HG03108 (cell line): Measurements from ENCODE around the gene SIMC1.
A peak's percentile ranks its signal among the peaks of the same experiment; 100 is the strongest.

Source experiments
- ATAC-seq: cut with Tn5 transposase; IDR thresholded peaks from one replicate; pipeline ENCODE4 v1.9.1; 2021; ENCODE audit warnings: moderate library complexity; ENCODE audit not compliant: unreplicated experiment

The SIMC1 gene

DNA sequence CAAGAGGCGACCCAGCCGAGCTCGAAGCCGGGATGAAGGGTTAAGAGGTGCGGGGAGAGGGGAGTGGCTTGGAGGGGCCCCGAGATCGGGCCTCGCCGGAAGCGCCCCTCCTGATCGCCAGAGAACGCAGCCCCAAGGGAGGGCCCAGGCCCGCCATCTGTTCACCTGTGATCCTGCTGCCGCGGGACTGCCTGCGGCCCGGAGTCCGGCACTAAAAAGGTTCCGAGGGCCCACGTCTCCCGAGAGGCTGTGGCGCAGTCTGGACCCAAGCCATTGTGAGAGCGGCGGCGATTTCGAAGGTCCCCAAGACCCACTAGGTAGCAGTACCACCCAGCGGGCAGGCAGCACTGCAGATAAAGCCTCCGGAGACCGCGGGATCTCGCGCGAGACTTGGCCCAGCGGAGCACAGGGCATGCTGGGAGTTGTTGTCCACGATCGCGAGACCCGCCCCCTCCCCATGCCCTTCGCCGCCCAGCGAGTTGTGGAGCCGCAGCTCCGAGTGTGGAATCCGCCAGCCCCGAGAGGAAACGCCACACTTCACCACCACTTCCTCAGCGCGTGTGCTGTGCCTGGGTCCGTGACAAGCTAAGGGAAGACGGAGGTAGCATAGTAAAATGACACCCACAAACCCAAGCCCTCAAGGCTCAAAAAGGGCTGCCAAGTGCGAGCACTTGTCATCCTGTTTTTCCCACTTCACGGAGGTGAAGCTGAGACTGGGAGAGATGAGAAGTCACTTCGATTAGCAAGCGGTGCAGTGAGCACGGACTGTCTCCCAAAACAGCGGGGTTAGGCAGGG lies 123.4 kb downstream of the SIMC1 start, which contains the start of gene KIAA1191:
Gene KIAA1191, minus strand, starts transcription at position 328 of the 796 bp plus-strand sequence. CDS start 2,256 bp downstream, outside the sequence.
- ATAC-seq: peak; percentile 92

DNA sequence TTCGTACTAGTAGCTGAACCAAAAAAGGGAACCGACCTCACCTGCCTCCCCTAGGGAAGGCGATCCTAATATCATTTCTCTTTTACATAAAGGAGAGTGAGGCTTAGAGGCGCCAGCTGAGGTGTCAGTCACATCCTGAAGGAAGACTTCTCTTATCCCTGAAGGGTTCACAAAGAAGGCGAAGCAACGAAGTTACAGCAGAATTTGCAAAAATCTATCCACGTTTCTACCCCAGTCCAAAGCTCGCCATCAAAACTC lies 123.9 kb downstream of the SIMC1 start:
- no peak for ATAC-seq

DNA sequence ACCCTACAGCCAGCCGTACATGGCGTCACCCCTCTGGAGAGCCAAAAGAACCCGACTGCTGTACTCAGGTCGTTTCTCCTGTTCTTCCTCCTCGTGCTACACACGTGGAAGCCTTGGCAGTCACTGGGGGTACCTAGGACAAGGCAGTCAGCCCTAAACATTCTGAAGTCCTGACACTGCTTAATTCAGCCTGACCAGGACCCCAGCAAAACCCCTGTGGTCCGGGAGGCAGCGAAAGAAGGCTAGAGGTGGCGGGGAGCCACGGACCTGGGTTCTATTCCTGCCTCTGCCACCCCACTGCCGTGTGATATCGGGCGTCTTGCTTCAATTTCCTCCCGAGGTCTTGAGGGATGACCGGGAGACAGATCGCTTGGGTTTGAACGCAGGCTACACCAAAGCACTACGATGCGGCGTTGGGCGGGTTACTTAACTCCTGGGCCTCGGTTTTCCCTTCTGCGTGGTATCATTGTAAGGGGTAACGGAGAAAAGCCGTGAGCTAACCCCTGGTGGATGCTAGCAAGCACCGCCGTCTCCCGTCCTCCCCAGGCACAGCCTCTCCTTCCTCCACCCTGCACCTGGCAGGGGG lies 126.6 kb downstream of the SIMC1 start:
- ATAC-seq: no peak

DNA sequence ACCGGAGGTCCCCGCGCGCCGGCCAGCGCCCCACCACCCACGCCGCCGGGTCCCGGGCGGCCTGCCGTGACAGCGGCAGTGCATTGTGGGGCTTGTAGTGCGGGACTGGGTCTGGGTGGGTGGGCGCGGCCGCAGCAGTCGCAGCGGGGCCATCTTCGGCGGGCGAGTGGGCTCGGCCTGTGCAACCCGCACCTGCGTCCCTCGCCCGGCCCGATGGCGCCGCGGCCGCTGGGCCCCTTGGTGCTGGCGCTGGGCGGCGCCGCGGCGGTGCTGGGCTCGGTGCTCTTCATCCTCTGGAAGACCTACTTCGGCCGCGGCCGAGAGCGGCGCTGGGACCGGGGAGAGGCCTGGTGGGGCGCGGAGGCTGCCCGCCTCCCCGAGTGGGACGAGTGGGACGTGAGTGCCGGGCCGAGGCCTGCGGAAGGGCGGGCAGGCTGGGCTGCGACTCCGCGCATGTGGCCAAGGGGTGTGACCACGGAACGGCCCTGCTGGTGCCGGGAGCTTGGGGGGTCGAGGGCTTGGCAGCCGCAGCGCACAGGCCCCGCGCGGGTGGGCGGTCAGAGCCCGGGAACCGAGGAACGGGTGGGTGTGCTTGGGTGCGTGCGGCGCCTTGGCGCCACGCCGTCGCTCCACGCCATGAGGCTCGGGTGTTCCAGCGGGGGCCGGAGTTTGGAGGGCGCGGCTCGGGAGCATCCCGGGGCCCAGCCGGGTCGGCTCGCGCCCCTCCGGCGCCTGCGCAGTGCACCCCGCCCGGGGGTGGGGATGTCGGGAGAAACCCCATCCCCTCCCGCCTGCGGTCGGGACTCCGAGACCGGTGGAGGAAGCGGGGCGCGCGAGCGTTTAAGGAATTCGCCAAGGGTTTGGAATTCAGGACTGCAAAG lies 127.4 kb downstream of the SIMC1 start, which contains the start of gene ARL10:
Gene ARL10, plus strand, starts transcription at position 137 of the 881 bp plus-strand sequence. Its CDS starts 77 bp downstream, at position 214.
- ATAC-seq: no peak

DNA sequence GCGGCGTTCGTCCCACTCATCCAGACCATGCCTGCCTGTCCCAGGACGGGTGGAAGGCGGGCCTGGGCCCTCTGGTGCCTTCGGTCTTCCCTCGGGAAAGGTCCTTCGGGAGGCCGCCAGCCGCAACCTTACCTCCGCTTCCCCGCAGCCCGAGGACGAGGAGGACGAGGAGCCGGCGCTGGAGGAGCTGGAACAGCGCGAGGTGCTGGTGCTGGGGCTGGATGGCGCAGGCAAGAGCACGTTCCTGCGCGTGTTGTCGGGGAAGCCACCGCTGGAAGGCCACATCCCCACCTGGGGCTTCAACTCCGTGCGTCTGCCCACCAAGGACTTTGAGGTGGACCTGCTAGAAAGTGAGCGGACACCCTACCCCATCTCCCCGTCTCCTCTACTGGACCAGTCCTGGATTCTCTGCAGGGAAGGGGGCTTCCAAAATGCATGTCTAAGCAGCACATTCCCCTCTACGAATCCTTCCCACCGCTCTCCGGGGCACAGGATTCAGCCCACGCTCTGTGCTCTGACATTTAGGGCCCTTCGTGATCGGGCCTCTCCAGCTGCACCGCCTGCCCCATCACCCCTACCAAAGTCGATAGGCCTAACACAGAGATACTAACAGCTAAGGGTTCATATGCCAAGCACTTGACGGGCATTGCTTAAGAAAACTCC lies 128.1 kb downstream of the SIMC1 start:
- ATAC-seq: no peak

DNA sequence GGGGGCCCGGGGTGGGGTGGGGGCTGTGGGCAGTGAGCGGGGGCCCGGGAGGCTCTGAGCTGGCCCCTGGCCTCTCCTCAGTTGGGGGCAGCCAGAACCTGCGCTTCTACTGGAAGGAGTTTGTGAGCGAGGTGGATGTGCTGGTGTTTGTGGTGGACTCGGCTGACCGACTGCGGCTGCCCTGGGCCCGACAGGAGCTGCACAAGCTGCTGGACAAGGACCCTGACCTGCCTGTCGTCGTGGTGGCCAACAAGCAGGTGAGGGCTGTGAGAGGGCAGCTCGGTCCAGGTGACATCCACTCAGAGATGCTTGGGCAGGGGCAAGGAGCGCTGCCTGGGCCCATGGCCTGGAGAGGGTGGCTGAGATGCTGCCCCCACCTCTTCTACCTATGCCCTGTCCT lies 130.5 kb downstream of the SIMC1 start:
- no peak for ATAC-seq

DNA sequence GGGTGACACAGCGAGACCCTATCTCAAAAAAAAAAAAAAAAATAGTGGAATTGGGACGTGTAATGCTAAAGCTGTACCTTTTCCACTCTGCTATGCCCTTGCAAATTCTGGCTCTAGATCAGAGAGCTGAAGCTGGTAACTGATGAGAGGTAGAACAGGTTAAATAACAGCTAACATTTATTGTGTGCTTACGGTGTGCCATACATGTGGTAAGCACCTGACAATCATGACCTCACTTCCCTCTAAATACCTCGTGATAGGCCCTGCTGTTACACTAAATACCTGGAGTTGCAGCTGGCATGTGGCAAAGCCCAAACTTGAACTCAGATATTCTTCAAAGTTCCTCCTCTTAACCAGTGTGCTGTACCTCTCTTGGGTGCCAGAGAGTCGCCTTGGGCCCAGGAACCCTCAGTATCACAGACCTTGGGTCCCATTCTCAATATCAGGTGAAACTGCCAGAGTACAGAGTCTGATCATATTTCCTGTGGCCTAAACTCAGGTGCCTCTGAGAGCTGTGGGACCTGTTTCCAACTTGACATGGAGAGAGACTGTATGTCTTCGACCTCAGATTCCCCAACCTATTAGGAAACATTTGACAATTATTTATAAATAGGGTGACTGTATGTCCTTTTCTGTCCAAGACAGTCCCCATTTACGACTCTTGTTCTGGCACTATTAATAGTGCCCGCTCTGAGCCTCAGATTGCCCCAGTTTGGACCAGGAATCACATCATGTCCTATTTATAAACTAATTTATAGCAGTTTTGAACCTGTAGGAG lies 131.9 kb downstream of the SIMC1 start:
- ATAC-seq: no peak

DNA sequence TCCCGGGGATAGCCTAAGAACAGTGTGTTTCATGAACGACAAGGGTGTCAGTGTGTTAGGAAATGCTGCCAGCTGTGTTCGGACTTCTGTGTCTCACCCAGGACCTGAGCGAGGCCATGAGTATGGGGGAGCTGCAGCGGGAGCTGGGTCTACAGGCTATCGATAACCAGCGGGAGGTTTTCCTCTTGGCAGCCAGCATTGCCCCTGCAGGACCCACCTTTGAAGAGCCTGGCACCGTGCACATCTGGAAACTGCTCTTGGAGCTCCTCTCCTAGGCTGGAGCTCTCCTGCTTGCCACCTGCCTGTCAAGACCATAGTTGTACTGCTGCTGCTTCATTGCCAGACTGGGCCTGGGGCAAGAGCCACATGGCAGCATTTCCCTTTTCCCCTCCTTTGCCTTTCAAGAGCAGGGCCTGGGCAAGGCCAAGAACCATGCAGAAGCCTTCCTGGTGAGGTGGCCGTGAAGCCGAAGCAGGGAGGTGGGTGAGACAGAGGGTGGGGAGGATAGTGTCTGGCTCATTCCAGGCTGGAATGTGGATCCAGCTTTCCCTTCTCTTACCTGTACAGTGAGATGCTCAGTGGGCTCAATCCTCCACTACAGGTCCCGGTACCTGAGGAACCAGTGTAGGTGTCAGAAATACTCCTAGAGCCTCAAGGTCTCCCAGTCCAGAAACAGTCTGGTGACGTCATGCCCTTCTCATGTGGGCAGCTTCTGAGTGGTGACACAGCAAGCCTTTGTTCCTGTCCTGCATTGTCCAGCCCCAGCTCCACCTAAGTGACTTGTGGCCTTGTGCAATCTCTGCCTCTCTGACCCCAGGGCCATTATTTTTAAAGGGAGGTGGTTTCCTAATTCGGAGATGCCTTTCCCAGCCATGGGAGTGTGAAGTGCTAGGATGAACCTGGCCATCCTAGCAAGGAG lies 133.7 kb downstream of the SIMC1 start:
- ATAC-seq: no peak

DNA sequence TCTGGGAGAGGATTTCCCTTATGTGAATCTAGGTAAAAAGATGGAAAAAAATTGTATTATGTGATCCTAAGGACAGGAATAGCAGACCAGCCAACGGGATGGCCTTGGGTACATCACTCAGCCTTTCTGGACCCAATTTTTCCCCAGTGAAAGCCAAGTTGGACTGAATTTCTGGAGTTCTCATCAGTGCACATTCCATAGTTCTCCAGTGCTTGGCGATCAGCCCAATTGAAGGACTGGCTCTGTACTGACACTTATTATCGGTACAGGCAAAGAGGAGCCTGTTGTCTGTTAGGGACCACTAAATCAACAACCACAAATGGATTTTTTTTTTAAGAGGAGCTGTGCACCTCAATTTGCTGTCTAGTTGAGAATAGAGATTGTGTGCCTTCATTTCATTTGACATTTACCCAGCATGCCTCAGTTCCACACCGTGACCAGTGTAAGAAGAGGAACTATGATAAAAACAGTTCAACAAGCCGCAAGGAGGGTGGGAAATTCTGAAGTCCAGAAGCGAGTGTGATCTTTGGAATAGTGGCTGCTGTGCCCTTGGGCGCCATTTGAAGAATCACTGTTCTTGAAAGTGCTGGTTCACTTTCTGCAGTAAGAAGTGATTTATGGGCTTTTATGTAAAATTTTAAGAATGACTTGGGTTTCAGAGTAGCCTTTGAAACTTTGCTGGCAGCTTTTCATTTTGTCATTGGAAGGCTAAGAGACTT lies 135.0 kb downstream of the SIMC1 start:
- no peak for ATAC-seq

DNA sequence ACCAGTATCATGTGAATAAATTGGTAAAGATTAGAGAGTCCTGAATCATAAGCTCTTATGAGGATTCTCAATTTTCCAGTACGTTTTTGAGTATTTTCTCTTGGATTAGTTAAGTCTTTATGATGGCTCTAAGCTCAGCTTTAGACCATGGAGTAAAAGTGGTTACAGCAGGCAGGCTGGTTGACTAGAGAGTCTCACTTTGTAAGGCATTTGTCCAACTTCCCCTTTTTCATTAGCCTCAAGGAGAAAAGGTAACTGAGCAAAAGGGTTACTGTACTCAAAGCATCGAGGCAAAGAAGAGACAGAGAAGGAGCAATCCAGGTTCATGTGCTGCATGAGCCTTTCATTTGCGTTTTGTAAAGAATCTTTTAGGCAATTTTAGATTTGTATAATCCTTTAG lies 141.7 kb downstream of the SIMC1 start:
- no peak for ATAC-seq

DNA sequence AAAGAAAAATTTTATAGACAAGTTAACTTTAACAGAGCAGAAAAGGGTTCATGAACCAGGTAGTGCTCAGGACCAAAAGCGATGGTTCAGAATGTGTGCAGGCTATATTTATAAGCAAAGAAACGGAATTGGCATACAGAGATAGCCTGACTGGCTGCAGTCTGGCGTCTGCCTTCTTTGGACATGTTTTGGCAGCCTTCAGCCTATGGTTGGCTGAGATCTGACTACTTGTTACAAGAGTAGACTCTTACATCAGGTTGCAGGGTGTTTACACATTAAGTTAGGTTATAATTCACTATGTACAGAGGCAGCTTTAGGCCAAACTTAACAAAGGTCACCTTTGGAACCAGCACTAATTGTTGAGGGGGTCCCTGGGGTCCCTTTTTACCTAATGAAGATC lies 143.2 kb downstream of the SIMC1 start:
- no peak for ATAC-seq

DNA sequence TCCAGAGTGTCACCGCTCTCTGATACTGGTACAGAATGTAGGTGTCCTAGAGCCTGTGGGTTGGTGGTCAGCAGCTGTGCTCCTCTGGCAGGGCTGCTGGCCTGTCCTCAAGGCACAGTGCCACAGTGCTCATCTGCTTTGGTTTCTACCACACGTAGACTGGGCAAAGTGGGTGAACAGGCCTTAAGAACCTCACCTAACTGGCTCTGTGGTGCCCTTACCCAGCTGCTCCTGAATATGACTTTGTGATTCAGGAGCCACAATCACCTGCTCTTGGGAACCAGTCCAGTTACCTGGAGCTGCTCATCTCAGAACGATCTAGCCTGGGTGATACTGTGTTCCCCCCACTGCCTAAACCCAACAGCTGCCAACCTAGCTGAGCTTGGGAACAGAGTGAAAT lies 143.8 kb downstream of the SIMC1 start:
- ATAC-seq: no peak

DNA sequence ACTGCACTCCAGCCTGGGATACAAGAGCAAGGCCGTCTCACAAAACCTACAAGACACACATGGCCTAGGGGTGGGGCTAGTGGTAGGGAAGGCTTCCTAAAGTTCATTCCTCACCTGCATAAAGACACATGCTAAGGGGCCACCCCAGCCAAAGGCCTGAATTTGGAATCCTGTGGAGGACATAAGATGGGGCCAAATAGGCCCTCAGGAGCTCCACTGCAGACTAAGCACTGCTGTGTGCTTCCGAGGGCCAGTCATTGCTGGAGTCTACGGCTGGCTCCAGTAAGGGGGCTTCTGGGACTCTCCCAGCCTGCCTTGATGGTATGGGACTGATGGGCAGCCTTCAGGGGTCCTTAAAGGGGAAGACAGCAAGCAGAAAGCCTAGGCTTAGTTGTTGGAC lies 144.5 kb downstream of the SIMC1 start:
- ATAC-seq: no peak

DNA sequence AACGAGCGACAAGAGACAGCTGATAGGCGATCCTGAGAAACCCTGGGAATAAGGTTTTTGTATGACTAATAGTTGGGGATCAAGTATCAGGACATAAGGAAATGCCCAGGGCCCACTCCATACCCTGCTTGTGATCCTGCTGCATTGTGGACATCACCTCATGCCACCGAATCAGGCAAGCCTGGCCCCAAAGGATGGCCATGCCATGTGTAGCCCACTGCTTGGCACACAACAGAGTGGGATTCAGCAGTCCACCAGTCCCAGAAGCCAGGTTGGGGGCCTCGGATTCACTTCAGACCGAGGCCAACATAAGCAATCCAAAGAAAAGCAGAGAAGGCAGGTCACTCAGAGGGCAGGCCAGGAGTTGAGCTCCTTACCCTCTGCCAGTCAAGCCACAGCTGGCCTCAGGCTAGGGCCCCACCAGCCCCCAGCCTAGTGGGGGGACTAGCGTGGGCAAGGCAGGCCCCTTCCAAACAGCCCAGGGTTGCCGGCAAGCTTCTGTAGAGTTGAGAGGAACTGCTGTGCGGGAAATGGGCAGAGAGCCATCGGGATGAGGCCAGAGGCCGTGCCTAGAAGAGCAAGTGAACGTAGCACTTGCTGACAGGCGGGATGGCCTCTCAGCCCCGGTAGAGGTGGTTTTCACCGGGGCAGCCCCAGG lies 145.2 kb downstream of the SIMC1 start:
- ATAC-seq: no peak

DNA sequence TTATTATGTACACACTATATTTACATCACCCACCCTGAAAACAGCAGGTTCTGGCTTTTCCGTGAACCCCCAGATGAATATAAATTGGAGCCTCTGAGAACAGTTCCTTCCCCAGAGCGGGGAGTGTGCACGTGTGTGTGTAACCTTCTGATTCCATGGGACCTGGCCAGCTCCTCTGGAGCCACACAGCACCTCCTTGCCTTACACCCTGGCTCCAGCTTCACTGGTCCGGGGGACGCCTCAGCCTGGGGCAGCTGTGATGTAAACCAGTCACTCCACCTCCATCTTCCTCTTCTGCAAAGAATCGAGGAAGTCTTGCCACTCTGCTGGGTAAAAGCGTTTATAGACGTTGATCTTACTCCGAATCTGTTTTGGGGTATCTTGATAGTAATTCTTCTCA lies 145.7 kb downstream of the SIMC1 start:
- ATAC-seq: no peak

DNA sequence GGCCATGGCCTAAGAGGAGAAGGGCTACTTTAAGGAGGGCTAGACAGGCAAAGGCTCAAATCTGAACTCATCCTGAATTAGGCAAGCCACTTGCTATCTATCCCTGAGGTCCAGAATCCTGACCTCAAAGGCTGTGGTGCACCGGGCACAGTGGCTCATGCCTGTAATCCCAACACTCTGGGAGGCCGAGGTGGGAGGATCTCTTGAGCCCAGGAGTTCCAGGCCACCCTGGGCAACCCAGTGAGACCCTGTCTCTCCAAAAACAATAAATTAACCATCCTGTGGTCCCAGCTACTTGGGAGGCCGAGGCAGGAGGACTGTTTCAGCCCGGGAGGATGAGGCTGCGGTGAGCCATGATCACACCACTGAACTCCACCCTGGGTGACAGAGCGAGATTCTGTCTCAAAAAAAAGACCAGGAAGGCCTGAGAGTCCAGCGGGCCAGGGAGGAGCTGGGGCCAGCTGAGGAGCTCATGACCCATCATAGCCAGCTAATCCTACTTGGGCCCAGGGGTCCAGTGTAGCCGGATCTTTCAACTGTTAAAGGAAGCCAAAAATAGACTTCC lies 146.2 kb downstream of the SIMC1 start:
- no peak for ATAC-seq

DNA sequence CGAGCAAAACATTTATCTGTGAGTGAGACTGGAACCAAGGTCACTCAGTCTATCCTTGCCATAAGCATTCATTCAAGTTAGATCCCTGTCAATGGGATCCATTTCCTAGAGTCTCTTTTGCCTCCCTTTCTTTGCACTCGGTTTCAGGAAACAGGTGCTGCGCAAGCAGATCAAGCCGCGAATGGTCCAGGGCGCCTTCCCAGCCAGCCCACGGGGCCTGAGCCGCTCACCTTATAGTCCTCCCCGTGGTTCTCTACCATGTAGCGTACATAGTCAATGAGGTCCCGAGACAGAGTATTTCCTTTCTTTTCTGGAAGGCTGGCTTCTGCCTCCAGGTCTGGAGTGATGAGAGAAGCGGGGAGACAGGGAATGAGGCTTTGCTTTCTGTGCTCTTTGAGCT lies 146.8 kb downstream of the SIMC1 start:
- ATAC-seq: no peak

DNA sequence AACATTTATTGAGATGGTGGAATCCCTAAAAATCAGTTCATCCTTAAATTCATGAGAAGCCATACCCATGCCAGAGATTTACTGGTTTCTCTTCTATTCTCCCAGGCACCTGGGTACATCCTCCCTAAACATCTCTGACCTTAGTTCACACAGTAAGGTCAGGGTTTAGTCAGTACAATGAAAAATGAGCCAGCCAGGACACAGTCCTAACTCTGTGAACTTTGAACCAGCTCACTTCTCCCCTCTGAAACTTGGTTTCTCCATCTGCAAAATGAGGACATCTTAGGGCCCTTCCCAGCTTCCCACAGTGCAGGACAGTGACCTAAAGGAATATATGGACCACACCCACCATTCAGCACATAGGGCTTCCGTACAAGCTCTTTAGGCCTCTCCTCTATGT lies 148.3 kb downstream of the SIMC1 start:
- no peak for ATAC-seq
